H1 (cell line): Measurements from ENCODE around the gene RBBP6. TPM values are rescaled to one million over a fixed set of nuclear protein-coding genes. Genes with fewer than 3 reads are reported as not detected.
A peak's percentile ranks its signal among the peaks of the same experiment; 100 is the strongest.

Source experiments
- CTCF ChIA-PET: fragments of 300-600 bp; sonication (Branson Sonifier 250); formaldehyde crosslinking; loops from one replicate; lab custom pipeline; 2021; ENCODE audit not compliant: partially characterized antibody; lab: Charles Lee
- POLR2A ChIA-PET: fragments of 300-600 bp; sonication (Branson Sonifier 250); formaldehyde crosslinking; loops from one replicate; lab custom pipeline; 2021; ENCODE audit warnings: inconsistent platforms; ENCODE audit not compliant: partially characterized antibody; lab: Charles Lee
- DNase-seq, 2 experiments: peaks; one replicate each; pipeline versions ENCODE4 v3.0.0 to v3.0.0-alpha.2; 2010 to 2022; ENCODE audit warnings: low spot score in 2 of 2, low read depth in 1 of 2, mixed read lengths in 1 of 2
- FAIRE-seq: peaks from 2 replicates; lab custom pipeline; 2011; peaks lifted over from hg19 to GRCh38; lab: Jason Lieb, UNC
- H2AFZ ChIP-seq: 2 replicates; pipeline ENCODE4 v1.8.1; 2012; ENCODE audit warnings: low read length, inconsistent platforms
- H2AK5ac ChIP-seq: 2 replicates; pipeline ENCODE4 v1.6.1; 2013; ENCODE audit warnings: low read depth, low read length
- H2BK120ac ChIP-seq: replicated peaks from 2 replicates; pipeline ENCODE3; 2013; ENCODE audit warnings: low read depth, low read length, inconsistent platforms
- H2BK12ac ChIP-seq: 2 replicates; pipeline ENCODE4 v1.6.1; 2013; ENCODE audit warnings: low read depth, low read length
- H2BK15ac ChIP-seq: 2 replicates; pipeline ENCODE4 v1.6.1; 2013; ENCODE audit warnings: low read length
- H2BK20ac ChIP-seq: 2 replicates; pipeline ENCODE4 v1.6.1; 2013; ENCODE audit warnings: low read length
- H2BK5ac ChIP-seq: 2 replicates; pipeline ENCODE4 v1.6.1; 2013; ENCODE audit warnings: low read depth, low read length
- H3K14ac ChIP-seq: 2 replicates; pipeline ENCODE4 v1.6.1; 2013; ENCODE audit warnings: inconsistent platforms; ENCODE audit not compliant: insufficient read length
- H3K18ac ChIP-seq: 2 replicates; pipeline ENCODE4 v1.6.1; 2013; ENCODE audit warnings: low read length; ENCODE audit errors: extremely low read depth
- H3K23ac ChIP-seq: 2 replicates; pipeline ENCODE4 v1.6.1; 2013; ENCODE audit warnings: inconsistent platforms; ENCODE audit not compliant: insufficient read length
- H3K23me2 ChIP-seq: 2 replicates; pipeline ENCODE4 v1.6.1; 2013; ENCODE audit warnings: low read depth, low read length
- H3K27ac ChIP-seq: 2 replicates; pipeline ENCODE4 v1.6.1; 2011; ENCODE audit warnings: low read depth, low read length, inconsistent platforms
- H3K27me3 ChIP-seq, 4 experiments: replicated peaks in 1 of 4; 1 replicate in 1 of 4; 2 replicates in 3 of 4; pipeline versions ENCODE4 v1.6.1 to v1.8.1; 2011 to 2013; ENCODE audit warnings: low read length in 3 of 4, mild to moderate bottlenecking in 3 of 4, inconsistent platforms in 2 of 4, mixed read lengths in 2 of 4, moderate library complexity in 1 of 4; ENCODE audit not compliant: control insufficient read depth in 3 of 4, insufficient read depth in 3 of 4; ENCODE audit errors: extremely low read depth in 1 of 4
- H3K36me3 ChIP-seq, 4 experiments: 2 replicates each; pipeline versions ENCODE4 v1.6.1 to v1.8.1; 2011 to 2013; ENCODE audit warnings: mild to moderate bottlenecking in 4 of 4, low read length in 3 of 4, moderate library complexity in 2 of 4, control low read depth in 1 of 4, inconsistent platforms in 1 of 4; ENCODE audit not compliant: insufficient read depth in 4 of 4, control insufficient read depth in 2 of 4
- H3K4ac ChIP-seq: replicated peaks from 2 replicates; pipeline ENCODE3; 2013; ENCODE audit warnings: low read length, low read depth, mixed read lengths, inconsistent platforms; ENCODE audit not compliant: insufficient read length
- H3K4me1 ChIP-seq, 4 experiments: replicated peaks in 1 of 4; 1 replicate in 1 of 4; 2 replicates in 3 of 4; pipeline versions ENCODE4 v1.6.1 to v1.8.1; 2011 to 2013; ENCODE audit warnings: low read length in 3 of 4, inconsistent platforms in 2 of 4, mixed read lengths in 1 of 4; ENCODE audit not compliant: insufficient read depth in 4 of 4, control insufficient read depth in 3 of 4
- H3K4me2 ChIP-seq, 2 experiments: 2 replicates each; pipeline versions ENCODE4 v1.6.1 to v1.8.1; 2011 to 2013; ENCODE audit warnings: low read depth in 2 of 2, low read length in 2 of 2, control low read depth in 1 of 2, inconsistent platforms in 1 of 2, mild to moderate bottlenecking in 1 of 2; ENCODE audit not compliant: insufficient read depth in 1 of 2
- H3K4me3 ChIP-seq, 4 experiments: fragments of 200-600, 300-600 bp in 1 of 4; sonication (generic), shearing (Covaris generic), sonication (Bioruptor Twin) in 1 of 4; 2 replicates each; pipeline versions ENCODE4 v1.5.1 to v1.8.1; 2011 to 2016; ENCODE audit warnings: low read length in 4 of 4, low read depth in 3 of 4, control low read depth in 2 of 4, inconsistent platforms in 2 of 4, mild to moderate bottlenecking in 2 of 4, mixed read lengths in 1 of 4, moderate library complexity in 1 of 4; ENCODE audit not compliant: insufficient read depth in 2 of 4; ENCODE audit errors: extremely low read depth in 1 of 4
- H3K56ac ChIP-seq: replicated peaks from 2 replicates; pipeline ENCODE3; 2013; ENCODE audit warnings: low read depth, mild to moderate bottlenecking, mixed read lengths, low read length, inconsistent platforms; ENCODE audit not compliant: insufficient read length
- H3K79me1 ChIP-seq: 2 replicates; pipeline ENCODE4 v1.6.1; 2013; ENCODE audit warnings: low read depth, low read length, control low read depth
- H3K79me2 ChIP-seq, 2 experiments: 2 replicates each; pipeline versions ENCODE4 v1.6.1 to v1.8.1; 2012 to 2013; ENCODE audit warnings: low read length in 2 of 2, mild to moderate bottlenecking in 2 of 2, inconsistent platforms in 1 of 2; ENCODE audit not compliant: insufficient read depth in 2 of 2, control insufficient read depth in 1 of 2
- H3K9ac ChIP-seq, 4 experiments: replicated peaks in 1 of 4; 1 replicate in 1 of 4; 2 replicates in 3 of 4; pipeline versions ENCODE4 v1.6.1 to v1.8.1; 2011 to 2013; ENCODE audit warnings: low read depth in 3 of 4, low read length in 3 of 4, control low read depth in 2 of 4, mild to moderate bottlenecking in 2 of 4, moderate library complexity in 2 of 4, inconsistent platforms in 1 of 4; ENCODE audit errors: extremely low read depth in 1 of 4
- H3K9me3 ChIP-seq, 2 experiments: 2 replicates each; pipeline versions ENCODE4 v1.6.1 to v1.8.1; 2012 to 2013; ENCODE audit warnings: mild to moderate bottlenecking in 2 of 2, moderate library complexity in 2 of 2, control low read depth in 1 of 2, inconsistent platforms in 1 of 2, low read depth in 1 of 2, low read length in 1 of 2, mixed read lengths in 1 of 2; ENCODE audit not compliant: insufficient read depth in 2 of 2
- H4K20me1 ChIP-seq, 2 experiments: replicated peaks in 1 of 2; 2 replicates each; pipeline versions ENCODE3 to v1.8.1; 2011 to 2013; ENCODE audit warnings: inconsistent platforms in 2 of 2, low read length in 2 of 2, mild to moderate bottlenecking in 1 of 2; ENCODE audit not compliant: insufficient read depth in 2 of 2, control insufficient read depth in 1 of 2
- H4K5ac ChIP-seq: 2 replicates; pipeline ENCODE4 v1.6.1; 2013; ENCODE audit warnings: low read length, low read depth, mixed read lengths, inconsistent platforms; ENCODE audit not compliant: insufficient read length
- H4K8ac ChIP-seq: 2 replicates; pipeline ENCODE4 v1.8.0; 2013; ENCODE audit warnings: mild to moderate bottlenecking, moderate library complexity, low read length, inconsistent platforms; ENCODE audit not compliant: insufficient read depth; ENCODE audit errors: extremely low read depth
- H4K91ac ChIP-seq: replicated peaks from 2 replicates; pipeline ENCODE3; 2013; ENCODE audit warnings: low read length, mixed read lengths, inconsistent platforms; ENCODE audit not compliant: insufficient read length
- HDAC2 ChIP-seq, 2 experiments: fragments of 300-600 bp in 1 of 2; sonication (generic) in 1 of 2; IDR thresholded peaks; 2 replicates each; pipeline ENCODE4 v1.6.1; 2011 to 2012; ENCODE audit warnings: low read depth in 2 of 2, low read length in 2 of 2, mild to moderate bottlenecking in 2 of 2, moderate library complexity in 2 of 2, borderline replicate concordance in 1 of 2, inconsistent platforms in 1 of 2
- KDM4A ChIP-seq: IDR thresholded peaks from one replicate; pipeline ENCODE4 v1.7.1; 2012; ENCODE audit warnings: low read depth, mild to moderate bottlenecking, moderate library complexity, low read length, inconsistent platforms; ENCODE audit not compliant: severe bottlenecking
- KDM5A ChIP-seq: fragments of 200-600 bp; IDR thresholded peaks from 2 replicates; pipeline ENCODE4 v1.7.1; 2012; ENCODE audit warnings: mild to moderate bottlenecking, low read length, inconsistent platforms, mixed read lengths
- SIN3A ChIP-seq, 2 experiments: IDR thresholded peaks in 1 of 2; conservative IDR thresholded peaks in 1 of 2; 2 replicates each; pipeline ENCODE4 v1.6.1; 2011 to 2012; ENCODE audit warnings: low read length in 2 of 2, improper control_type of control experiment in 1 of 2, low read depth in 1 of 2, mild to moderate bottlenecking in 1 of 2
- SP4 ChIP-seq: IDR thresholded peaks from 2 replicates; pipeline ENCODE4 v1.6.1; 2012; ENCODE audit warnings: low read length, inconsistent platforms
- TBP ChIP-seq: IDR thresholded peaks from 2 replicates; pipeline ENCODE4 v1.6.1; 2011; ENCODE audit warnings: low read depth, low read length, improper control_type of control experiment
- TEAD4 ChIP-seq: IDR thresholded peaks from 2 replicates; pipeline ENCODE4 v1.6.1; 2012; ENCODE audit warnings: low read depth, low read length, inconsistent platforms, mixed read lengths
- WGBS, 2 experiments: shearing (Covaris generic) in 1 of 2; methylation state at CpG; one replicate each; pipeline versions ENCODE4 v1.1.6 to v1.1.7; 2013 to 2015; ENCODE audit warnings: low lambda C conversion rate in 2 of 2, mixed read lengths in 2 of 2, inconsistent platforms in 1 of 2, low coverage in 1 of 2, missing lambda C conversion rate in 1 of 2; ENCODE audit not compliant: insufficient replicate concordance in 2 of 2, insufficient coverage in 1 of 2, insufficient read length in 1 of 2; ENCODE audit errors: extremely low coverage in 1 of 2, missing lambda C conversion rate in 1 of 2; 5-methylcytosine and 5-hydroxymethylcytosine counted together
- polyA plus RNA-seq, 7 experiments: library from polyadenylated mRNA; depleted of rRNA in 3 of 7; stranded (reverse) in 5 of 7; unstranded in 2 of 7; fragments of >200 nt in 5 of 7; fragments of 200-250 nt in 2 of 7; gene quantifications; 1 replicate in 5 of 7; 2 replicates in 1 of 7; 4 replicates in 1 of 7; pipeline versions ENCODE4 v1.2.1 to v1.2.3, GENCODE V29; 2011 to 2013; ENCODE audit warnings: missing spikeins in 2 of 7, mixed read lengths in 2 of 7
- total RNA-seq: library from RNA; stranded (reverse); fragmentation: NEBNext Ultra II Directional; extraction: Animal tissue kit (Norgen Biotek cat#: 25700); gene quantifications from 2 replicates; pipeline ENCODE4 v1.2.1, GENCODE V29; 2021
- TF ChIP-seq, protein P1 (sequence below): IDR thresholded peaks from 2 replicates; pipeline ENCODE4 v1.6.1; 2012; ENCODE audit warnings: inconsistent platforms
- TF ChIP-seq, protein P2 (sequence below): IDR thresholded peaks from 2 replicates; pipeline ENCODE4 v1.6.1; 2012; ENCODE audit warnings: inconsistent platforms

The RBBP6 gene
- total and polyA plus RNA-seq, 2 of the 8 experiments (the other 6 are each of a cell fraction or from before 2014, with no cell fraction given) = 22.5 to 54.5 TPM

DNA sequence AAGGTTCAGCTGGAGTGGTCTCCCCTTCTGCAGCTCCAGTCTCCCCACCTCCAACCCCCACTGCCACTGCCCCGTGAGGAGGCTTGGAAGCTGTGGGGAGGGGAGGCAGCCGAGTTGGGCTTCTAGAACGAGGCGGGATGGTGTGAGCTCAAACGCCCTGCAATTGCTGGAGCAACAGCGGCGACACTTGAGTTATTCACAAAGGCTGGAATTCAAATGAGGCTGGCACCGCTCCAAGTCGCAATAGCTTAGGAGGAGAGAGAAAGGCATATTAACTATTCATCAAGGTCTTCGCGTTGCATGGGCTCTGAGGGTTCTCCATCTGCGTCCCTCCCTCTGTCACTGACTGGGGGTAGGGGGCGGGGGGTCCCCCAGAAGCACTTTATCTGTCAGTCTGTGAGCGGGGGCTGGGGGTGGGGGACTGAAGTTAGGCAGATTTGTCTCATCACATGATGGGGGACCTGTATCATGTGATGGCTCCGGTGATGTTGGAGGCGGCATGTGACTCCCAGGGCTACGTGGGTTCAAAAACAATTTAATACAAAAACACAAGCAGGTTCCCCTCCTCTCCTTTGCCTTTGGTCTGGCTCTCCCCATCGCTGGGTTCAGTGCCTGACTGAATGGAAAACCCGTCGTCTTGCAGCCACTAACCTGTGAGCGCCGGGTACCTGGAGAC, 70.5 kb downstream of the RBBP6 start:
- ChIA-PET POLR2A (interaction anchor here (0.6 to 1.8 kb wide), 11 partner anchors 11 to 546 kb away, joined by 3 to 5 read pairs (median 3); partner anchors contain the start of gene TNRC6A), CTCF (interaction anchor here (0.6 to 1.5 kb wide), 5 partner anchors 9 to 157 kb away, joined by 3 read pairs; no protein-coding TSS in a partner anchor)
- peak overlapping the region; percentile 92; the same call in 1 of the 2 replicates for H4K8ac ChIP-seq
- H3K4ac ChIP-seq = no peak overlapping the region
- peak overlapping the region; percentile 95 for H3K18ac ChIP-seq
- no peak overlapping the region for H3K23ac ChIP-seq
- H3K27me3 ChIP-seq = peaks cover 2 to 9% (median 4%) of the 10 kb centered on the region in 4 experiments; a peak in 4 of 7 replicates
- H3K9me3 ChIP-seq = no peaks in the 10 kb centered on the region
- H3K4me2 ChIP-seq = peak overlapping the region; percentile 90 to 98
- H2BK12ac ChIP-seq = peak overlapping the region; percentile 80
- H3K4me1 ChIP-seq = no peaks in the 10 kb centered on the region; a peak in 1 of 7 replicates
- no peak overlapping the region for H3K27ac ChIP-seq
- no peaks in the 10 kb centered on the region for H4K20me1 ChIP-seq
- H3K14ac ChIP-seq = no peak overlapping the region
- H3K79me2 ChIP-seq = no peaks in the 10 kb centered on the region
- H4K5ac ChIP-seq = peak overlapping the region; percentile 39
- H3K36me3 ChIP-seq = no peaks in the 10 kb centered on the region
- no peaks in the 10 kb centered on the region for H3K79me1 ChIP-seq
- H2BK5ac ChIP-seq = peak overlapping the region; percentile 60; the same call in 1 of the 2 replicates
- peak overlapping the region in 3 of 4 experiments; percentile 45 to 63 (median 46); a peak in 4 of 7 replicates for H3K9ac ChIP-seq
- H3K56ac ChIP-seq = no peak overlapping the region
- peaks cover 11% of the 10 kb centered on the region for H3K23me2 ChIP-seq
- no peak overlapping the region for H2BK120ac ChIP-seq
- 3% methylated on average over 22 of the region's 22 CpGs; no CpG with 5 or more reads in 1 of the 2 experiments for WGBS, 2 experiments
- no peak overlapping the region for H2BK20ac ChIP-seq
- peak overlapping the region; percentile 16 for H4K91ac ChIP-seq
- no peak for FAIRE-seq
- DNase-seq = peak in 1 of 2 experiments; percentile 69
- no peak overlapping the region for H2AK5ac ChIP-seq
- peak overlapping the region; percentile 98 for H2AFZ ChIP-seq
- H3K4me3 ChIP-seq = peak overlapping the region; percentile 61 to 75 (median 69)
- peak overlapping the region; percentile 61; the same call in 1 of the 2 replicates for H2BK15ac ChIP-seq
- TF ChIP-seq HDAC2 (IDR thresholded peaks at IDR 0.05; ENCODE audit: borderline replicate concordance in 1 of 2, low read depth in 2 of 2, low read length in 2 of 2) (peak in 1 of 2 experiments; percentile 68; a peak in 1 of 4 replicates), KDM5A (0 out of 2 replicates have a peak, but pooled peaks have one; percentile 50), SIN3A (conservative IDR thresholded peaks at IDR 0.05 in 1 of 2, IDR thresholded peaks at IDR 0.05 in 1 of 2; ENCODE audit: low read depth in 1 of 2, low read length in 2 of 2) (peak; percentile 82; a peak in 3 of 4 replicates), TEAD4 (peak; percentile 13; the same call in 1 of the 2 replicates), SP4 (peak; percentile 94; the same call in 1 of the 2 replicates), TBP (peak; percentile 37; the same call in 1 of the 2 replicates), KDM4A (peak; percentile 82)
- TF ChIP-seq, protein P1, sequence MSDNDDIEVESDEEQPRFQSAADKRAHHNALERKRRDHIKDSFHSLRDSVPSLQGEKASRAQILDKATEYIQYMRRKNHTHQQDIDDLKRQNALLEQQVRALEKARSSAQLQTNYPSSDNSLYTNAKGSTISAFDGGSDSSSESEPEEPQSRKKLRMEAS = peak; percentile 74
- TF ChIP-seq, protein P2, sequence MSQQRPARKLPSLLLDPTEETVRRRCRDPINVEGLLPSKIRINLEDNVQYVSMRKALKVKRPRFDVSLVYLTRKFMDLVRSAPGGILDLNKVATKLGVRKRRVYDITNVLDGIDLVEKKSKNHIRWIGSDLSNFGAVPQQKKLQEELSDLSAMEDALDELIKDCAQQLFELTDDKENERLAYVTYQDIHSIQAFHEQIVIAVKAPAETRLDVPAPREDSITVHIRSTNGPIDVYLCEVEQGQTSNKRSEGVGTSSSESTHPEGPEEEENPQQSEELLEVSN = peak; percentile 58
